GM19025 (cell line): ENCODE results near the gene EPC2.

ENCODE experiments used
- ATAC-seq: cut with Tn5 transposase; IDR thresholded peaks from one replicate; pipeline ENCODE4 v1.9.1; 2021; ENCODE audit warnings: mild to moderate bottlenecking, low read depth, moderate library complexity; ENCODE audit not compliant: unreplicated experiment

Gene EPC2

GRCh38 chr2:148796735-148797512 lies 152.4 kb downstream of the EPC2 start:
- no peak for ATAC-seq

- no peak for ATAC-seq
These were observed 158.1 kb downstream of the EPC2 start for GRCh38 chr2:148802448-148803220.

DNA sequence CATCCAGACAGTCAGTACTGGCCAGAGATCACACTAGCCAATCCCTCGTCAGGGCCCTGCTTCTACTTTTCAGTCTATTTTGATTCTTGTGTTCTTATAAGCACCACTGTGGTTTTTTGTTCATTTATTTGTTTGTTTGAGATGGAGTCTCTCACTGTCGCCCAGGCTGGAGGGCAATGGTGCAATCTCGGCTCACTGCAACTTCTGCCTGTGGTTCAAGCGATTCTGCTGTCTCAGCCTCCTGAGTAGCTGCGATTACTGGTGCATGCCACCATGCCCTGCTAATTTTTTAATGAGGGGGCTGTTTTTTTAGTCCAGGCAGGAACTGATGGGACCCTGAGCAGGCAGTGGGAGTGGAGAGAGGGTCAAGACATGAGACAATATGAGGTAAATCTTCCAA lies 165.5 kb downstream of the EPC2 start:
- no peak for ATAC-seq

DNA sequence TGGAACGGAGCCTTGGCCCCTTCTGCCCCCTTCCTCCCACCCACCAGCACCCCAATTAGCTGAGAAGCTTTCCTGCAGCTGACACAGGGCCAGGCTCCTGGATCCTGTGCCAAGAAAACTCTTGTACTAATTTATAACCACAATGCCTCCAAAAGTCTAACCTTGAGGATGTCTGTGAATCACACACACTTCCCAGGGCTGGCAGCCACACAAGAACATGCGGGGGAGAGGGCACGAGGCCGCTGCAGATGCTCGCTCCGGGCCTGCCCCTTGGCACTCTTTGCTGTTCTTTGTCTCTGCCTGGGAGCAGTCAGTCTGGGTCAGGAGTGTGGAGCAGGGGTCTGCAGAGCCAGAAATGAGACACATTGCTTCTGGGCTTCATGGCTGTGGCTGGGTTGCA lies 167.8 kb downstream of the EPC2 start:
- no peak for ATAC-seq

- ATAC-seq = peak; percentile 100
These were observed 169.1 kb downstream of the EPC2 start for GRCh38 chr2:148813603-148814065.

DNA sequence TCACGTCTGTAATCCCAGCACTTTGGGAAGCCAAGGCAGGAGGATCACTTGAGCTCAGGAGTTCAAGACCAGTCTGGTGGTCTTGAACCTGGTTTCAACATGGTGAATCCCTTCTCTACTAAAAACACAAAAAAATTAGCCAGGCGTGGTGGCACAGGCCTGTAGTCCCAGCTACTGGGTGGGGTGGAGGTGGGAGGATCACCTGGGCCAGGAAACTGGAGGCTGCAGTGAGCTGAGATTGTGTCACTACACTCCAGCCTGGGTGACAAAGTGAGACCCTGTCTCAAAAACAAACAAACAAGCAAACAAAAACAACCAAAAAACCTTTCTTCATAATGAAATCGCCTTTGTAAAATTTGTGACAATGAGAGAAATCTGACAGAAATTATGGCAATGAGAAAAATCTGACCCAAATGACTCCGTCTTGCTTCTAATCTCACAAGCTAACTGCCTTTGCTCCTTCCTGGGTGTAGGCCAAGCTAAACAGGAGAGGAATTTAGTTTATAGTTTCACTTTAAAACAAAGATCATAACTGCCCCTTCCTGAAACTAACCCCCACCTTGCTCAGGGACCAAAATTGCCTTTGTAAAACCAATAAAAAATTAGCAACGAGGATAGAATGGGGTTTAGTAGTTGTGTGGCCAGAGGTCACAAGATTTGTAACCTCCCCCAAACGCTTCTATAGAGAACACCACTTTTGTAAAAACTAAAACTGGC lies 169.8 kb downstream of the EPC2 start:
- no peak for ATAC-seq

DNA sequence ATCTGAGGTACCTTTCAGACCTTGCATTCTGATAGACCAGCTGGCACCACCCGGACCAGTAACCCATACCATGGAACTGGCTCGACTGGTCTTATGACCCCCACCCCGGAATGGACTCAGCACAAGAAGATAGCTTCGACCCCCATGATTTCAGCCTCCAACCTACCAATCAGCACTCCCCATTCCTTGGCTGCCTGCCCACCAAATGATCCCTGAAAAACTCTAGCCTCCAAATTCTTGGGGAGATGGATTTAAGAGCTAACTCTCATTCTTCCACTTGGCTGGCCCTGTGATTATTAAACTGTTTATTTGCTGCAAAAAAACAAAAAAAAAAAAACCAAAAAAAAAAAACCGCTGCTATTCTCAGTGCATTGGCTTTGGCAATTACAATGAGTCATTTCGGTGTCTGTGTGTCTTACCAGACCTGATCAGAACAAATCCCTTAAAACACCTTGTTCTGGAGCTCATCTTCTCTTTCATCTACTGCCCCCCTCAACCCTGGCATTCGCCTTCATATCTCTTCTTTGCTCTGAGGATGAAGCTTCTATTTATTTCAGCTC lies 170.4 kb downstream of the EPC2 start:
- ATAC-seq = no peak

DNA sequence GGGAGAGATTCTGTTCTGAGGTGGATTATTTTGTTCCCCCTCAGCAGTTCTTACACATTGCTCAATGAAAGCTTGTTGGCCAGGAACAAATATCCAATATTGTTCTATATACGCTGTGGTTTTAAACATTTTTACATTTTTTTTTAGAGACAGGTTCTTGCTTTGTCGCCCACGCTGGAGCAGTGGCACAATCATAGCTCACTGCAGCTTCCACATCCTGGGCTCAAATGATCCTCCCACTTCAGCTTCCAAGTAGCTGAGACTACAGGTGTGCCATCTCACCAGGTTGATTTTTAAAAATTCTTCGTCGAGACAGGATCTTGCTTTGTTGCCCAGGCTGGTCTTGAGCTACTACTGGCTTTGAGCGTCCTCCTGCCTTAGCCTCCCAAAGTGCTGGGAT lies 171.6 kb downstream of the EPC2 start:
- no peak for ATAC-seq

DNA sequence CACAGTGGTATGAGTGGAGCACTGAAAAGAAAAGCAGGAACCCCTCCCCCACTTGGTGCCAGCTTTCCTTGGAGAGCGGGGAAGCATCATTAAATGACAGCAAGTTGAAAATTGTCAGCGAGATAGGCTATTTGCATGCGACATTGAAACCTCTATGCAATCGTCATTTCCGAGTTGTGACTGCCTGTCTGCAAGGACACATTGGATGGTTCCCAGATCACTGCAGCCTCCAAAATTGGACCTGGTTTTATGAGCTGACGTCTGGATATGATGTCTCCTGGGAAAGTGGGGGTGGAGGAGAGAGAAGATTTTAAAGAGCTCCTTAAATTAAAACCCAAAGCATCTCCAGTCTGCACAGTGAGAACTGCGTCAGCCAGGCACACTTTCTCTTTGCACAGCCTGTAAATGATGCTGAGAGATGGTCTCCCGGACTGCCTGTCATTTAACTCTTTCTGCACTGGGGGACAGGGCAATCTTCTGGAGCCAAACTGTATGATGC lies 172.7 kb downstream of the EPC2 start:
- no peak for ATAC-seq

- ATAC-seq = no peak
These were observed 174.6 kb downstream of the EPC2 start for GRCh38 chr2:148819019-148819585.

- no peak for ATAC-seq
These were observed 179.6 kb downstream of the EPC2 start for GRCh38 chr2:148824190-148824589.

DNA sequence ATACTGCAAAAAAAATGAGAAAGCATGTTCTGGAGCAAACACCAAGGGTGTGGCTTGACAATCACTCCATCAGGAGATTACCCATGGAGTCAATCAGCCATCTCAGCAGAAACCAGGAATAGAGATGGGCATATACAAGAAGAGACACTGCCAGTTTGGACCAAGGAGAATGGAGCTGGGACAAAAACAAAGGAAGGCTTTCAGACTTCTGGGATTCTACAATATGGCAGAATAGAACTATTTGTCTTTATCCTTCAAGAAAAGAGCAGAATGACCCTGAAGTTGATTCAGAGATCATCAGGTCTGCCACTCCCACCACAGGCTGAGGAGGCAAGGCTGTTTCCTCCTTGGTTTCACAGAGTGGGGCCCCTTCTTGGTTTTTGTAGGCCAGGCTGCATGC lies 182.2 kb downstream of the EPC2 start:
- no peak for ATAC-seq

DNA sequence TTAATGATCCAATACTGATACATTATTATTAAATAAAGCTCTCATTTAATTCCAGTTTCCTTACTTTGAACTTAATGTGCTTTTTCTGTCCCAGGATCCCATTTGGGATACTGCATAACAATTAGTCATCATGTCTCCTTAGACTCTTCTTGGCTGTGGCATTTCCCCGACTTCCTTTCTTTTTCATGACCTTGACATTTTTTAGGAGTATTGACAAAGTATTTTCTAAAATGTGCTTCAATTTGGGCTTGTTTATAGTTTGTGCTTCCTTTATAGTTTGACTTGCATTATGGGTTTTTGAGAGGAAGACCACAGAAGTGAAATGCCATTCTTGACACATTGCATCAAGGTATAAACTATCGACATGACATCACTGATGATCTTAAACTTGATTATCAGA lies 184.4 kb downstream of the EPC2 start:
- ATAC-seq = no peak

DNA sequence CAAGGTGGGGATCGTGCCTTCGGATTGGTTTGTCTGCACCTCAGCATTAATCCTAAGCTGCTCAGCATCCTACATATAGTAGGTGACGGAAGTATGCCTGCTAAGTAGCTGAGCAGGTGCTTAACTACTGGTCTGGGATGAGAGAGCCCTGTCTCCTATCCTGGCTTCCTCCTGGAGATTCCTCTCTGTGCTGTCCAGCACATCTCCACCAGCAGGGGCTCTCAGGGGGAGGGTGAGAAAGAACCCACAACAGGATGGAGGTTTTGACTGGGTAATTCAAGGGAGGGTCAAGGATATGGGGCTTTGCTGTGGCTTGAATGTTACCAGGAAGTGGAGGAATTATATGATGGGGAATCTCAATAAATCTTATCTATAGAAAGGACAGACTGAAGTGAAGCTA lies 185.1 kb downstream of the EPC2 start:
- ATAC-seq = no peak

DNA sequence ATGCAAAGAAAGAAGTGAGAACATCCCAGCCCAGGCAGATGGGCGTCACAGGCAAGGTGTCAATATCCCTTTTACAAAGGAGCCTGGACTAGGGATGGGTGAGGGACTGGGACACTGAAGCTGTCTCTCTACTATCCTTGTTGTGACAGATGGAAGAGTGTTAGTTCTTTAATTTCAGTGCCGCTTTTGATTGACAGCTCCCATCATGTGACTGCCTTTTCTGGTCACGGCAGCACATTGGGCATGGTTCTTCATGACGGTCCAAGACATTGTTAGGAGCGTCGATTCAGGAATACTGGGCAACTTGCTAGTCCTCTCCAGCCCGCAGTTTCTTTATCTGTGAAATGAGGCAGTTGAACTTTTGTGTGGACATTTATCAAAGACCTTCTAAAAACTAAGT lies 188.1 kb downstream of the EPC2 start:
- no peak for ATAC-seq
